ENCODE data around the gene GRPEL1. TPM values are rescaled to one million over a fixed set of nuclear protein-coding genes. Genes with fewer than 3 reads are reported as not detected.

GRPEL1 gene
- total and polyA plus RNA-seq, 2 of the 13 experiments (the other 11 are each of a cell fraction or from before 2014, with no cell fraction given), result 32.3 to 141 TPM

DNA sequence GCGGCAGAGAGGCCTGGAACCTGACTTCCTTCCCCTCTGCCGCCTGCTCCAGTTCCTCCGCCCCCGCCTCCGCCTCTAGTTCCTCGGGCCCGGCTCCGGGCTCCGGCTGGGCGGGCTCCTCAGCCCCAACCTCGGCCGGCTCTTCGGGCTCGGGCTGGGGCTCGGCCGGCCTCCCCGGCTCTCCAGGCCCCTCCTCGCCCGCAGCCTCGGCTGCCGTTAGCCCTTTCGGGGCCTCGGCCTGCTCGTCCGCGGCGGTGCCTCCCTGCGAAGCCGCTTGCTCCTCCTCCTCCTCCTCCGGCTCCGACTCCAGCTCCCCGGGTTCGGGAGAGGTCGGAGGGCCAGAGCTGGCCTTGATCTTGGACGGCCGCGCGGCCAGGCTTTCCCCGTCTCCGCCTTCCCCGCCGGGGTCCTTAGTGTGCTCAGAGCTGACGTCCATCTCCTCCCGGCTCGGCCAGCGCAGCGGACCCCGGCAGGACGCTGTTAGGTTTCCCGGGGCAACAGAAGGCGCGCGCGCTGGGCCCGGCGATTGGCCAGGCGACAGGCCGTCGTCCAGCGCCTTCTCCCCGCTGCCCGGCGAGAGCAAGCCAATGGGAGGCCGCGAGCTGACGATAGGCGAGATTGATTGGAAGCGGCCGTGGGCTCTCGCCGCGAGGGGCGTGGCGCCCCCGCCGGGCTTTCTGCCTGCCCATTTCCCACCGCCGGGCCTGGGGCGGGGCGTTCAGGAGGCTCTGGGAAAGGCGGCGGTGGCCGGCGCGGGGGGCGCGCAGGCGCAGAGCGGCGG, 25.2 kb downstream of the GRPEL1 start (continued):
- TF ChIP-seq ZNF235 (CRISPR knock-in tag; IDR thresholded peaks at IDR 0.05; ENCODE audit: borderline replicate concordance), result no peak
- peak; percentile 73 for TF ChIP-seq ZNF121 (CRISPR knock-in tag; IDR thresholded peaks at IDR 0.05)
- no peak for TF ChIP-seq ATRX (CRISPR knock-in tag; IDR thresholded peaks at IDR 0.05; ENCODE audit: borderline replicate concordance)
- peak; percentile 25; the same call in 1 of the 2 replicates for TF ChIP-seq ZNF225 (CRISPR knock-in tag; IDR thresholded peaks at IDR 0.05)
- TF ChIP-seq REL (CRISPR knock-in tag; conservative IDR thresholded peaks at IDR 0.05), result no peak
- no peak for TF ChIP-seq ZBTB3 (CRISPR knock-in tag; IDR thresholded peaks at IDR 0.05; ENCODE audit: borderline replicate concordance, low read depth)
- no peak for TF ChIP-seq CENPT (CRISPR knock-in tag; IDR thresholded peaks at IDR 0.05; ENCODE audit: low read depth)
- no peak for TF ChIP-seq ZNF746 (CRISPR knock-in tag; IDR thresholded peaks at IDR 0.05)
- TF ChIP-seq ZEB1 (IDR thresholded peaks at IDR 0.05; ENCODE audit: insufficient replicate concordance, low read depth), result no peak
- TF ChIP-seq ZBTB42 (CRISPR knock-in tag; IDR thresholded peaks at IDR 0.05), result no peak
- peak; percentile 79 for TF ChIP-seq PHF21A (CRISPR knock-in tag; IDR thresholded peaks at IDR 0.05)
- TF ChIP-seq, protein P1, sequence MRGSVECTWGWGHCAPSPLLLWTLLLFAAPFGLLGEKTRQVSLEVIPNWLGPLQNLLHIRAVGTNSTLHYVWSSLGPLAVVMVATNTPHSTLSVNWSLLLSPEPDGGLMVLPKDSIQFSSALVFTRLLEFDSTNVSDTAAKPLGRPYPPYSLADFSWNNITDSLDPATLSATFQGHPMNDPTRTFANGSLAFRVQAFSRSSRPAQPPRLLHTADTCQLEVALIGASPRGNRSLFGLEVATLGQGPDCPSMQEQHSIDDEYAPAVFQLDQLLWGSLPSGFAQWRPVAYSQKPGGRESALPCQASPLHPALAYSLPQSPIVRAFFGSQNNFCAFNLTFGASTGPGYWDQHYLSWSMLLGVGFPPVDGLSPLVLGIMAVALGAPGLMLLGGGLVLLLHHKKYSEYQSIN (CRISPR knock-in tag; IDR thresholded peaks at IDR 0.05; ENCODE audit: borderline replicate concordance), result no peak
- no peak for TF ChIP-seq ZNF224 (CRISPR knock-in tag; IDR thresholded peaks at IDR 0.05)
- no peak for TF ChIP-seq RARG (CRISPR knock-in tag; IDR thresholded peaks at IDR 0.05; ENCODE audit: low read depth)
- no peak for TF ChIP-seq ZNF644 (CRISPR knock-in tag; IDR thresholded peaks at IDR 0.05; ENCODE audit: low read depth)
- TF ChIP-seq, protein P2, sequence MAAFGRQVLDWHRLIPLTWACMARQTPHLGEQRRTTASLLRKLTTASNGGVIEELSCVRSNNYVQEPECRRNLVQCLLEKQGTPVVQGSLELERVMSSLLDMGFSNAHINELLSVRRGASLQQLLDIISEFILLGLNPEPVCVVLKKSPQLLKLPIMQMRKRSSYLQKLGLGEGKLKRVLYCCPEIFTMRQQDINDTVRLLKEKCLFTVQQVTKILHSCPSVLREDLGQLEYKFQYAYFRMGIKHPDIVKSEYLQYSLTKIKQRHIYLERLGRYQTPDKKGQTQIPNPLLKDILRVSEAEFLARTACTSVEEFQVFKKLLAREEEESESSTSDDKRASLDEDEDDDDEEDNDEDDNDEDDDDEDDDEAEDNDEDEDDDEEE (CRISPR knock-in tag; IDR thresholded peaks at IDR 0.05), result peak; percentile 70; the same call in 1 of the 2 replicates
- TF ChIP-seq, protein P3, sequence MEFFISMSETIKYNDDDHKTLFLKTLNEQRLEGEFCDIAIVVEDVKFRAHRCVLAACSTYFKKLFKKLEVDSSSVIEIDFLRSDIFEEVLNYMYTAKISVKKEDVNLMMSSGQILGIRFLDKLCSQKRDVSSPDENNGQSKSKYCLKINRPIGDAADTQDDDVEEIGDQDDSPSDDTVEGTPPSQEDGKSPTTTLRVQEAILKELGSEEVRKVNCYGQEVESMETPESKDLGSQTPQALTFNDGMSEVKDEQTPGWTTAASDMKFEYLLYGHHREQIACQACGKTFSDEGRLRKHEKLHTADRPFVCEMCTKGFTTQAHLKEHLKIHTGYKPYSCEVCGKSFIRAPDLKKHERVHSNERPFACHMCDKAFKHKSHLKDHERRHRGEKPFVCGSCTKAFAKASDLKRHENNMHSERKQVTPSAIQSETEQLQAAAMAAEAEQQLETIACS (CRISPR knock-in tag; IDR thresholded peaks at IDR 0.05), result no peak
- TF ChIP-seq ZNF432 (CRISPR knock-in tag; IDR thresholded peaks at IDR 0.05; ENCODE audit: borderline replicate concordance), result no peak
- TF ChIP-seq ZFAT (CRISPR knock-in tag; conservative IDR thresholded peaks at IDR 0.05), result no peak
- no peak for TF ChIP-seq ZNF749 (CRISPR knock-in tag; IDR thresholded peaks at IDR 0.05; ENCODE audit: borderline replicate concordance)
- peak; percentile 34; the same call in 1 of the 2 replicates for TF ChIP-seq EEA1 (CRISPR knock-in tag; IDR thresholded peaks at IDR 0.05; ENCODE audit: borderline replicate concordance)
- TF ChIP-seq FOXA1 (IDR thresholded peaks at IDR 0.05), result no peak
- TF ChIP-seq FOXA1 (CRISPR knock-in tag; IDR thresholded peaks at IDR 0.05), result no peak; the same call in 1 of the 2 replicates
- TF ChIP-seq RFX5 (IDR thresholded peaks at IDR 0.05; ENCODE audit: low read depth, low read length), result peak; percentile 89
- no peak for TF ChIP-seq ZBTB8A (CRISPR knock-in tag; IDR thresholded peaks at IDR 0.05; ENCODE audit: borderline replicate concordance, low read depth)

Measured in HepG2 (cell line).